HCT116 (cell line): Measurements from ENCODE around the gene CDC45. TPM values are rescaled to one million over a fixed set of nuclear protein-coding genes. Genes with fewer than 3 reads are reported as not detected.
"Not testable (repeated sequence)": the region's sequence is repeated elsewhere in the genome, so short reads cannot be mapped to it uniquely, and the experiment has no call there.

Experiments used
- ATAC-seq: fragments of 200-7000 bp; cut with Tn5 transposase; 2 replicates; pipeline ENCODE4 v1.9.1; 2020; ENCODE audit warnings: mild to moderate bottlenecking, moderate library complexity
- BruUV-seq: library from RNA; stranded (reverse); fragments of 400-500 nt; replicated peaks from 2 replicates; lab custom pipeline; 2021; lab: Mats Ljungman, UMichigan
- CTCF ChIA-PET: fragments of 300-600 bp; sonication (Branson Sonifier 250); formaldehyde crosslinking; loops from one replicate; lab custom pipeline; 2021; ENCODE audit warnings: antibody characterized with exemption; lab: Charles Lee
- POLR2A ChIA-PET: fragments of 300-600, 350-600 bp; sonication (Branson Sonifier 250); formaldehyde crosslinking; loops from one replicate; lab custom pipeline; 2021; ENCODE audit warnings: antibody characterized with exemption; lab: Charles Lee
- RAD21 ChIA-PET, 2 experiments: fragments of 300-600 bp; sonication (Branson Sonifier 250); formaldehyde crosslinking; loops; one replicate each; lab custom pipeline; 2023; ENCODE audit warnings: low total read pairs in 2 of 2; ENCODE audit not compliant: uncharacterized antibody in 2 of 2, unreplicated experiment in 2 of 2, low non-redundant PET in 1 of 2; lab: Charles Lee
- DNase-seq: peaks from one replicate; pipeline ENCODE4 v3.0.0-alpha.2; 2010; ENCODE audit warnings: low read depth, low spot score
- H2AFZ ChIP-seq: fragments of 200-600 bp; shearing (Covaris generic), sonication (generic); 2 replicates; pipeline ENCODE4 v1.6.1; 2017; ENCODE audit warnings: low read depth, mixed run types, mixed read lengths, antibody characterized with exemption, low read length; ENCODE audit not compliant: poor library complexity, severe bottlenecking
- H3K27ac ChIP-seq: 2 replicates; pipeline ENCODE4 v1.5.1; 2012; ENCODE audit warnings: low read depth, low read length
- H3K27me3 ChIP-seq: fragments of 200-600 bp; sonication (generic); 2 replicates; pipeline ENCODE4 v1.6.1; 2016; ENCODE audit warnings: mixed run types, low read length, mixed read lengths; ENCODE audit not compliant: insufficient read depth
- H3K36me3 ChIP-seq, 2 experiments: fragments of 200-500 bp in 1 of 2; fragments of 200-600 bp in 1 of 2; sonication (Bioruptor generic) in 1 of 2; sonication (generic) in 1 of 2; 2 replicates each; pipeline versions ENCODE4 v1.5.1 to v1.6.1; 2014 to 2016; ENCODE audit warnings: low read length in 2 of 2, inconsistent platforms in 1 of 2, mixed read lengths in 1 of 2, mixed run types in 1 of 2; ENCODE audit not compliant: insufficient read depth in 2 of 2, control insufficient read depth in 1 of 2
- H3K4me1 ChIP-seq, 2 experiments: fragments of 200-600 bp in 1 of 2; sonication (generic) in 1 of 2; 2 replicates each; pipeline versions ENCODE4 v1.5.1 to v1.6.1; 2012 to 2017; ENCODE audit warnings: low read length in 2 of 2, inconsistent platforms in 1 of 2, mild to moderate bottlenecking in 1 of 2, mixed read lengths in 1 of 2, mixed run types in 1 of 2, moderate library complexity in 1 of 2; ENCODE audit not compliant: insufficient read depth in 2 of 2, control insufficient read depth in 1 of 2
- H3K4me2 ChIP-seq: fragments of 200-600 bp; sonication (generic); 2 replicates; pipeline ENCODE4 v1.6.1; 2017; ENCODE audit warnings: mixed run types, low read length, mixed read lengths
- H3K4me3 ChIP-seq, 2 experiments: fragments of 200-600 bp in 1 of 2; sonication (generic) in 1 of 2; replicated peaks in 1 of 2; 2 replicates each; pipeline ENCODE4 v1.5.1; 2011 to 2016; ENCODE audit warnings: low read length in 2 of 2, control low read depth in 1 of 2, low read depth in 1 of 2, mild to moderate bottlenecking in 1 of 2, mixed read lengths in 1 of 2, mixed run types in 1 of 2
- H3K79me2 ChIP-seq: fragments of 200-600 bp; sonication (generic); 2 replicates; pipeline ENCODE4 v1.6.1; 2017; ENCODE audit warnings: mild to moderate bottlenecking, mixed run types, low read length, moderate library complexity, mixed read lengths; ENCODE audit not compliant: insufficient read depth
- H3K9ac ChIP-seq: fragments of 200-600 bp; sonication (generic); 2 replicates; pipeline ENCODE4 v1.6.1; 2016; ENCODE audit warnings: low read length, mixed read lengths
- H3K9me2 ChIP-seq: fragments of 200-600 bp; sonication (generic), shearing (Covaris generic); 2 replicates; pipeline ENCODE4 v1.6.1; 2017; ENCODE audit warnings: mixed run types, mild to moderate bottlenecking, moderate library complexity; ENCODE audit not compliant: insufficient read depth
- H3K9me3 ChIP-seq, 2 experiments: fragments of 200-500 bp in 1 of 2; fragments of 200-600 bp in 1 of 2; sonication (Bioruptor generic) in 1 of 2; sonication (generic) in 1 of 2; 2 replicates each; pipeline ENCODE4 v1.6.1; 2014 to 2017; ENCODE audit warnings: low read length in 2 of 2, mixed read lengths in 2 of 2, inconsistent platforms in 1 of 2, low read depth in 1 of 2, mild to moderate bottlenecking in 1 of 2, mixed run types in 1 of 2, moderate library complexity in 1 of 2; ENCODE audit not compliant: control insufficient read depth in 1 of 2, insufficient read depth in 1 of 2
- H4K20me1 ChIP-seq: fragments of 200-600 bp; sonication (generic), shearing (Covaris generic); 2 replicates; pipeline ENCODE4 v1.6.1; 2017; ENCODE audit warnings: mixed run types, mild to moderate bottlenecking, moderate library complexity; ENCODE audit not compliant: insufficient read depth
- CBX3 ChIP-seq: IDR thresholded peaks from 2 replicates; pipeline ENCODE4 v1.6.1; 2012; ENCODE audit warnings: low read depth
- POLR2A ChIP-seq: IDR thresholded peaks from 2 replicates; pipeline ENCODE4 v1.7.0; 2011; ENCODE audit warnings: borderline replicate concordance; ENCODE audit not compliant: insufficient read depth, insufficient read length; ENCODE audit errors: extremely low read depth
- SP1 ChIP-seq: IDR thresholded peaks from 2 replicates; pipeline ENCODE4 v1.6.1; 2012; ENCODE audit warnings: low read depth
- intact Hi-C: fragments of 100-400 bp; cut with micrococcal nuclease; formaldehyde crosslinking; loops from 2 replicates; pipeline ENCODE4 v1.10.0; 2022
- total RNA-seq: library from RNA; stranded (reverse); gene quantifications from one replicate; pipeline ENCODE4 v1.2.1, GENCODE V29; 2021; ENCODE audit not compliant: unreplicated experiment
- TF ChIP-seq, protein P1 (sequence below): IDR thresholded peaks from 2 replicates; pipeline ENCODE4 v1.6.1; 2012

CDC45 gene
- total RNA-seq, 1 experiment from 2014 or later = 43.4 TPM

DNA sequence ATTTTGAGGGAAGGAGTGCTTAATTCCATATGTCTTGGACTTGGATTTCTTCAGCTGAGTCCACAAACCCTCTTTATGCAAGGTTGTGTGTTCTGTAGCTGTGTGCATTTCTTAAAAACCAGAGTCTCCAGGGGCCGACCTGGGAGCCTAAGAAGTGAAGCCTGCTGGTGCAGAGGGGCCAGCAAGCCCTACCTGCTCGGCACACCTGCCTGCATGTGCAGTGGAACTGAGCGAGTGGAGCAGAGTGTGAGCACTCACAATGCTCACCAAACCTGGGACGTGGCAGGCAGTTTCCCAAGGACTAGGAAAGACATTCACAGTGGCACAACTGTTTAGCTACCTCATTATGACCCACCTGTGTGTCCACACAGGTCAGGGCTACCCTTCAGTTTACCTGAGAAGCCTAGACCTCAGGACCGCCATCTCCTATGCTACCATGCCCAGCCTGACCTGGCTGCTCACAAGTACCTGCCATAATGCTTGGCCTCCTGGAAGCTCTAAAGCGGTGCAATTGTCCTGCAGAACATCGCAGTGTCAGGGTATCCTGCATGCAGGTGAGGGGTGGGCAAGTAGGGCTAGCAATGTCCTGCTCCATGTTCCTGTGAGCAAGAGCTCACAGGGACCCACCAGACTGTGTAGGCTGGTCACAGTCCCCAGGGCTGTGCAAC lies 36.0 kb upstream of the CDC45 start:
- peaks cover 3 to 20% of the 10 kb centered on the region in 2 experiments; a peak in 3 of 4 replicates for H3K36me3 ChIP-seq
- H3K9ac ChIP-seq = no peak overlapping the region
- intact Hi-C loops = no loop called here
- no peak overlapping the region for H3K27ac ChIP-seq
- no peaks in the 10 kb centered on the region for H3K9me3 ChIP-seq
- no peak overlapping the region for H3K4me2 ChIP-seq
- DNase-seq = no peak
- RAD21 ChIA-PET = no interaction called here
- POLR2A ChIA-PET = interaction anchor here (1.4 to 1.5 kb wide), 2 partner anchors 8 to 12 kb away, joined by 3 to 5 read pairs; partner anchors contain the start of genes HIRA and MRPL40
- peaks cover 58% of the 10 kb centered on the region for H3K79me2 ChIP-seq
- no peak for TF ChIP-seq CBX3
- no peak for TF ChIP-seq POLR2A
- TF ChIP-seq, protein P1, sequence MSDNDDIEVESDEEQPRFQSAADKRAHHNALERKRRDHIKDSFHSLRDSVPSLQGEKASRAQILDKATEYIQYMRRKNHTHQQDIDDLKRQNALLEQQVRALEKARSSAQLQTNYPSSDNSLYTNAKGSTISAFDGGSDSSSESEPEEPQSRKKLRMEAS = no peak
- no peak for TF ChIP-seq SP1
- TF ChIP-seq, all 23 proteins: peak for 0
- CTCF ChIA-PET = no interaction called here
- H3K9me2 ChIP-seq = no peaks in the 10 kb centered on the region
- no peak for ATAC-seq
- no peaks in the 10 kb centered on the region for H3K27me3 ChIP-seq
- H4K20me1 ChIP-seq = peaks cover 3% of the 10 kb centered on the region; the same call in 1 of the 2 replicates
- H2AFZ ChIP-seq = no peak overlapping the region
- H3K4me3 ChIP-seq = no peak overlapping the region
- BruUV-seq = no TSS peak
- peaks cover 15 to 16% of the 10 kb centered on the region in 2 experiments for H3K4me1 ChIP-seq

DNA sequence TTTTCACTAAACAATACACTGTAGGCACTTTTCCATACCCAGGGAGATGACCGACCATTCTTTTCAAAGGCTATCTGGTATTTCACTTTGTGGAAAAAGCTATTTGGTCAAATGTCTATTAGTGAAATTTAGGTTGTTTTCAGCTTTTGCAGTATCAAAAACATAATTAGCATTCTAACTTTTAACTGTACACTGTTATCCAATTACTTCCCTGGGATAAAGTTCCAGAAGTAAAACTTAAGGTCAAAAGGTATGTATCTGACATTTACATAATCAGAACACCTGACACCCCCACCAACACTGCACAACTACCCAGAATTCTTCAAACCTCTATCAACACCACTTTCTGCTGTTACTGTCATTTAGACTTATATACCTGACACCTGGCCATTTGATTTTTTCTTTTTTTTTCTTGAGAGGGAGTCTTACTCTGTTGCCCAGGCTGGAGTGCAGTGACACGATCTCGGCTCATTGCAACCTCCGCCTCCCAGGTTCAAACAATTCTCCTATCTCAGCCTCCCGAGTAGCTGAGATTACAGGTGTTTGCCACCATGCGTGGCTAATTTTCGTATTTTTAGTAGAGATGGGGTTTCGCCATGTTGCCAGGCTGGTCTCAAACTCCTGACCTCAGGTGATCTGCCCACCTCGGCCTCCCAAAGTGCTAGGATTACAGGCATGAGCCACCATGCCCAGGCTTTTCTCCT lies 34.3 kb upstream of the CDC45 start:
- H3K79me2 ChIP-seq = peaks cover 58% of the 10 kb centered on the region
- H3K36me3 ChIP-seq = peaks cover 7 to 20% of the 10 kb centered on the region in 2 experiments; a peak in 3 of 4 replicates
- RAD21 ChIA-PET, H2AFZ ChIP-seq, H3K27ac ChIP-seq, BruUV-seq, H3K27me3 ChIP-seq, H3K9ac ChIP-seq, H4K20me1 ChIP-seq, ATAC-seq, intact Hi-C loops, H3K9me3 ChIP-seq, H3K9me2 ChIP-seq, DNase-seq, H3K4me2 ChIP-seq, H3K4me3 ChIP-seq: not testable (repeated sequence)
- ChIA-PET CTCF (interaction anchor here (0.6 kb wide), 1 partner anchor 280 kb away, joined by 3 read pairs; no protein-coding TSS in a partner anchor), POLR2A (interaction anchor here (1.3 to 1.5 kb wide), 2 partner anchors 12 to 34 kb away, joined by 3 to 4 read pairs; partner anchors contain the start of gene CDC45)
- H3K4me1 ChIP-seq = peaks cover 15 to 16% of the 10 kb centered on the region in 2 experiments
